Liver (tissue), 9 donors: Measurements from ENCODE around the gene TBC1D22B. TPM values are rescaled to one million over a fixed set of nuclear protein-coding genes. Genes with fewer than 3 reads are reported as not detected.

ENCODE experiments used
- DNase-seq: peaks from one replicate; pipeline ENCODE4 v3.0.0-alpha.2; 2017; ENCODE audit warnings: low spot score
- H3K27ac ChIP-seq, 2 donors: one replicate each; pipeline ENCODE4 v1.7.0; 2013; ENCODE audit warnings: inconsistent platforms in 2 of 2, low read length in 2 of 2, control low read depth in 1 of 2, low read depth in 1 of 2, mild to moderate bottlenecking in 1 of 2
- H3K27me3 ChIP-seq, 4 donors: one replicate each; pipeline versions ENCODE4 v1.6.1 to v1.7.0; 2013; ENCODE audit warnings: low read length in 3 of 4, inconsistent platforms in 1 of 4, mild to moderate bottlenecking in 1 of 4, moderate library complexity in 1 of 4; ENCODE audit not compliant: control insufficient read depth in 4 of 4, insufficient read depth in 4 of 4
- H3K36me3 ChIP-seq, 4 donors: one replicate each; pipeline versions ENCODE4 v1.6.1 to v1.7.0; 2013; ENCODE audit warnings: low read length in 3 of 4, mild to moderate bottlenecking in 3 of 4, low read depth in 1 of 4, moderate library complexity in 1 of 4; ENCODE audit not compliant: control insufficient read depth in 4 of 4, insufficient read depth in 3 of 4
- H3K4me1 ChIP-seq, 4 donors: one replicate each; pipeline versions ENCODE4 v1.6.1 to v1.7.0; 2013; ENCODE audit warnings: low read length in 3 of 4, mild to moderate bottlenecking in 3 of 4, moderate library complexity in 1 of 4; ENCODE audit not compliant: control insufficient read depth in 4 of 4, insufficient read depth in 4 of 4
- H3K4me3 ChIP-seq, 3 donors: one replicate each; pipeline versions ENCODE4 v1.6.1 to v1.7.0; 2013; ENCODE audit warnings: low read length in 3 of 3, control low read depth in 1 of 3, low read depth in 1 of 3, mild to moderate bottlenecking in 1 of 3
- H3K9ac ChIP-seq, 2 donors: one replicate each; pipeline ENCODE4 v1.7.0; 2013; ENCODE audit warnings: low read length in 2 of 2, mild to moderate bottlenecking in 2 of 2, moderate library complexity in 2 of 2, control low read depth in 1 of 2, low read depth in 1 of 2
- H3K9me3 ChIP-seq, 4 donors: one replicate each; pipeline versions ENCODE4 v1.6.1 to v1.7.0; 2013; ENCODE audit warnings: low read length in 3 of 4; ENCODE audit not compliant: control insufficient read depth in 4 of 4
- ATF3 ChIP-seq: IDR thresholded peaks from 2 replicates; pipeline ENCODE4 v1.6.1; 2016; ENCODE audit warnings: antibody characterized with exemption
- EGR1 ChIP-seq, 2 donors: IDR thresholded peaks; 2 replicates each; pipeline ENCODE4 v1.6.1; 2016 to 2018; ENCODE audit warnings: antibody characterized with exemption in 2 of 2, low read depth in 2 of 2
- FOXA1 ChIP-seq: IDR thresholded peaks from 2 replicates; pipeline ENCODE4 v1.6.1; 2016; ENCODE audit warnings: antibody characterized with exemption
- FOXA2 ChIP-seq: IDR thresholded peaks from 2 replicates; pipeline ENCODE4 v1.6.1; 2016; ENCODE audit warnings: antibody characterized with exemption
- GABPA ChIP-seq, 2 donors: IDR thresholded peaks in 1 of 2; conservative IDR thresholded peaks in 1 of 2; 2 replicates each; pipeline ENCODE4 v1.6.1; 2016; ENCODE audit warnings: antibody characterized with exemption in 2 of 2, mild to moderate bottlenecking in 1 of 2, moderate library complexity in 1 of 2
- HNF4A ChIP-seq, 2 donors: conservative IDR thresholded peaks; 2 replicates each; pipeline ENCODE4 v1.6.1; 2016; ENCODE audit warnings: antibody characterized with exemption in 2 of 2, mild to moderate bottlenecking in 2 of 2
- HNF4G ChIP-seq: IDR thresholded peaks from 2 replicates; pipeline ENCODE4 v1.6.1; 2016; ENCODE audit warnings: antibody characterized with exemption
- JUND ChIP-seq, 2 donors: IDR thresholded peaks; 2 replicates each; pipeline ENCODE4 v1.6.1; 2016; ENCODE audit warnings: antibody characterized with exemption in 2 of 2
- MAX ChIP-seq: IDR thresholded peaks from 2 replicates; pipeline ENCODE4 v1.6.1; 2016; ENCODE audit warnings: antibody characterized with exemption
- NR2F2 ChIP-seq: IDR thresholded peaks from 2 replicates; pipeline ENCODE4 v1.6.1; 2016; ENCODE audit warnings: antibody characterized with exemption
- RAD21 ChIP-seq, 2 donors: IDR thresholded peaks; 2 replicates each; pipeline ENCODE4 v1.6.1; 2016; ENCODE audit warnings: antibody characterized with exemption in 2 of 2, mild to moderate bottlenecking in 2 of 2
- REST ChIP-seq: IDR thresholded peaks from 2 replicates; pipeline ENCODE4 v1.6.1; 2016; ENCODE audit warnings: antibody characterized with exemption, mild to moderate bottlenecking
- RXRA ChIP-seq, 2 donors: IDR thresholded peaks; 2 replicates each; pipeline ENCODE4 v1.6.1; 2017 to 2018; ENCODE audit warnings: antibody characterized with exemption in 2 of 2, mild to moderate bottlenecking in 1 of 2
- SP1 ChIP-seq: IDR thresholded peaks from 2 replicates; pipeline ENCODE4 v1.6.1; 2018; ENCODE audit warnings: antibody characterized with exemption, mild to moderate bottlenecking
- TAF1 ChIP-seq: conservative IDR thresholded peaks from 2 replicates; pipeline ENCODE4 v1.6.1; 2016; ENCODE audit warnings: antibody characterized with exemption, mild to moderate bottlenecking
- YY1 ChIP-seq: IDR thresholded peaks from 2 replicates; pipeline ENCODE4 v1.6.1; 2016; ENCODE audit warnings: antibody characterized with exemption, mild to moderate bottlenecking
- WGBS: extraction: QIAGEN DNeasy Blood & Tissue Kit; methylation state at CpG from one replicate; pipeline ENCODE4 v1.1.7; 2013; 5-methylcytosine and 5-hydroxymethylcytosine counted together
- polyA plus RNA-seq, 2 donors: library from polyadenylated mRNA; stranded (reverse) in 1 of 2; unstranded in 1 of 2; fragments of 200-250 nt in 1 of 2; fragments of >200 nt in 1 of 2; fragmentation: Nextera tagmentation in 1 of 2; extraction: Ambion mirVana in 1 of 2; gene quantifications; one replicate each; pipeline versions ENCODE4 v1.2.1 to v1.2.3, GENCODE V29; 2013 to 2015
- total RNA-seq, 2 donors: library from RNA; depleted of rRNA; stranded (reverse); fragments of >200 nt; gene quantifications; one replicate each; pipeline ENCODE4 v1.2.3, GENCODE V29; 2014
- TF ChIP-seq, protein P1 (sequence below): fragments of 150-350 bp; IDR thresholded peaks from 2 replicates; pipeline ENCODE4 v1.5.1; 2017; ENCODE audit warnings: improper control_type of control experiment, low read depth, low read length; ENCODE audit not compliant: missing input control
- TF ChIP-seq, protein P2 (sequence below): IDR thresholded peaks from 2 replicates; pipeline ENCODE4 v1.6.1; 2016; ENCODE audit warnings: antibody characterized with exemption
- donor health status: healthy.
- donor health status: healthy.
- donor health status: healthy.
- donor health status: healthy.
- donor health status: healthy.

The TBC1D22B gene
- total and polyA plus RNA-seq, 4 donors: 1.4 to 10.7 (median 1.9) TPM

DNA sequence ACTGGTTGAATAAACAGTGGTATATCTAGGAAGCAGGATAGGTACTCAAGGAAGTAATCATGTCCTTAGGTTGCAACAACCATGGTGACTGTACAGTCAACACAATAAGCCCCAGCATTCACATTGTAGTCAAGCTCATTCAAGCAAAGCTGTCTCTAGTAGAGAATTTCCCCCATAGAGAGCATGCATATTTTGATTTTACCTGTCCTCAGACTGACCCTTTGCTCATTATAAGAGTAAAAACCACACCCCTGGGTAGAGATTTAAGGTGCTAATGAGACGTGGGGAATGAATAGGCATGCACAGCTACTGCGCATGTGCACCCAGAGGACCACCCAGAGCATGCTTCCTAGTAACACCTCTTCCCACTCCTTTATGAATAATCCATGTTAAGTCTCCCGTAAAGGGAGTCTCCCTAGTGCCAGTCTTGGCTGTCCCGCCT, 90.1 kb downstream of the TBC1D22B start:
- WGBS: 90% methylated on average over 4 of the region's 4 CpGs
- H3K36me3 ChIP-seq: no peaks in the 10 kb centered on the region
- TF ChIP-seq YY1 (no peak), MAX (no peak), FOXA2 (no peak), RAD21 (IDR thresholded peaks at IDR 0.05) (no peak), FOXA1 (no peak), REST (no peak), RXRA (IDR thresholded peaks at IDR 0.05) (no peak), TAF1 (no peak), HNF4G (no peak), ATF3 (no peak), NR2F2 (no peak), GABPA (IDR thresholded peaks at IDR 0.05 in 1 of 2, conservative IDR thresholded peaks at IDR 0.05 in 1 of 2) (no peak), JUND (IDR thresholded peaks at IDR 0.05) (no peak), SP1 (no peak), HNF4A (conservative IDR thresholded peaks at IDR 0.05) (no peak), EGR1 (IDR thresholded peaks at IDR 0.05; ENCODE audit: low read depth in 2 of 2) (no peak)
- TF ChIP-seq, protein P1, sequence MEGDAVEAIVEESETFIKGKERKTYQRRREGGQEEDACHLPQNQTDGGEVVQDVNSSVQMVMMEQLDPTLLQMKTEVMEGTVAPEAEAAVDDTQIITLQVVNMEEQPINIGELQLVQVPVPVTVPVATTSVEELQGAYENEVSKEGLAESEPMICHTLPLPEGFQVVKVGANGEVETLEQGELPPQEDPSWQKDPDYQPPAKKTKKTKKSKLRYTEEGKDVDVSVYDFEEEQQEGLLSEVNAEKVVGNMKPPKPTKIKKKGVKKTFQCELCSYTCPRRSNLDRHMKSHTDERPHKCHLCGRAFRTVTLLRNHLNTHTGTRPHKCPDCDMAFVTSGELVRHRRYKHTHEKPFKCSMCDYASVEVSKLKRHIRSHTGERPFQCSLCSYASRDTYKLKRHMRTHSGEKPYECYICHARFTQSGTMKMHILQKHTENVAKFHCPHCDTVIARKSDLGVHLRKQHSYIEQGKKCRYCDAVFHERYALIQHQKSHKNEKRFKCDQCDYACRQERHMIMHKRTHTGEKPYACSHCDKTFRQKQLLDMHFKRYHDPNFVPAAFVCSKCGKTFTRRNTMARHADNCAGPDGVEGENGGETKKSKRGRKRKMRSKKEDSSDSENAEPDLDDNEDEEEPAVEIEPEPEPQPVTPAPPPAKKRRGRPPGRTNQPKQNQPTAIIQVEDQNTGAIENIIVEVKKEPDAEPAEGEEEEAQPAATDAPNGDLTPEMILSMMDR: no peak
- TF ChIP-seq, protein P2, sequence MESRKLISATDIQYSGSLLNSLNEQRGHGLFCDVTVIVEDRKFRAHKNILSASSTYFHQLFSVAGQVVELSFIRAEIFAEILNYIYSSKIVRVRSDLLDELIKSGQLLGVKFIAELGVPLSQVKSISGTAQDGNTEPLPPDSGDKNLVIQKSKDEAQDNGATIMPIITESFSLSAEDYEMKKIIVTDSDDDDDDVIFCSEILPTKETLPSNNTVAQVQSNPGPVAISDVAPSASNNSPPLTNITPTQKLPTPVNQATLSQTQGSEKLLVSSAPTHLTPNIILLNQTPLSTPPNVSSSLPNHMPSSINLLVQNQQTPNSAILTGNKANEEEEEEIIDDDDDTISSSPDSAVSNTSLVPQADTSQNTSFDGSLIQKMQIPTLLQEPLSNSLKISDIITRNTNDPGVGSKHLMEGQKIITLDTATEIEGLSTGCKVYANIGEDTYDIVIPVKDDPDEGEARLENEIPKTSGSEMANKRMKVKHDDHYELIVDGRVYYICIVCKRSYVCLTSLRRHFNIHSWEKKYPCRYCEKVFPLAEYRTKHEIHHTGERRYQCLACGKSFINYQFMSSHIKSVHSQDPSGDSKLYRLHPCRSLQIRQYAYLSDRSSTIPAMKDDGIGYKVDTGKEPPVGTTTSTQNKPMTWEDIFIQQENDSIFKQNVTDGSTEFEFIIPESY: no peak
- H3K4me1 ChIP-seq: no peaks in the 10 kb centered on the region
- no peaks in the 10 kb centered on the region for H3K9me3 ChIP-seq
- no peak overlapping the region for H3K4me3 ChIP-seq
- H3K27ac ChIP-seq: no peak overlapping the region
- DNase-seq: no peak
- no peak overlapping the region for H3K9ac ChIP-seq
- peaks cover 0 to 2% (median 0%) of the 10 kb centered on the region in 4 donors for H3K27me3 ChIP-seq
